ENCODE results near the gene CAPN9. TPM values are rescaled to one million over a fixed set of nuclear protein-coding genes. Genes with fewer than 3 reads are reported as not detected.
"Not testable (repeated sequence)": the region's sequence is repeated elsewhere in the genome, so short reads cannot be mapped to it uniquely, and the experiment has no call there.

CAPN9 gene
- total RNA-seq, 4 donors from 2014 or later, result not detected

DNA sequence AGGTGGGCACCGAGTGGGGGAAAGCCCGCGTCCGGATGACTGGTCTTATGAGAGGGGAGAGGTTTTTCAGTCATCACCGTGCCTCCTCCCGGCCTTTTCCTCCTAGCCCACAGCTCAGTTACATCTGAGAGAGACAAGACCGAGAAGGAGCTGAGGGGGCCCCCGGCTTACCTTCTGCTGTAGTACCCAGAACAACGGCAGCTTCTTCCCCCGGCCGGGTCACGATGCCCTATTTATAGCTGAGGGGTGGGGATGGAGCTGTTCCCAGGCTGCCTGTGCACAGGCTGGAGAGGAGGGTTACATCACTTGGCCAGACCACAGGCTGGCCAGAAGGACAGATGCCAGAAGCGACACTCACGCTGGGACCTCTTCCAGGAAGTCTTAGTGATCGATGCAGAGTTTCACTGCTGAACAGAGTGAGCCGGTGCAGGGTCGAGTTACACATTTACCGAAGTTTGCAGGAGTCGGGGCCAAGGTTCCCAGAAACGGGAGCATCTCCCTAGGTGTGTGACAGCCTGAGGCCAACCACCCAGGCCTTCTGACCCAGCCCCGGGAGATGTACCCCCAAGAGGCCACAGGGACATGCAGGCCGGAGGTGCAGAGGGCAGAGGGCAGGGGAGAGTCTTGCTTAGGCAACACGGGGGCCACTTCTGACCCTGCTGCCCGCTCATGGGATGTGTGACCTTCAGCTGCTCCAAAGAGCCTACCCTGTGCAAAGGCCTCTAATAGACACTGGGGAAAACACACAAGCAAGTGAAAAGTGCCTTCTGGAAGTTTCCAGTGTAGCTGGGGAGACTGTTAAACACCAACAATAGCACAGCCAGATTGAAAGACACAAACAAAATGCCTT, 33.0 kb upstream of the CAPN9 start, which contains the start of gene AGT:
AGT (minus strand) TSS at position 208 of the 850 bp plus-strand sequence. CDS start 3,299 bp downstream, outside the sequence.
- intact Hi-C loops (cut with DNase I; ENCODE audit: low total_unique reads), result loop anchor here (1.0 to 5.0 kb wide), 4 partner anchors 15 to 148 kb away; partner anchors contain the start of gene COG2
- Histone ChIP-seq H3K27ac (peak within 1 kb of the TSS; percentile 87 to 92 (median 90)), H3K4me3 (peak within 1 kb of the TSS; percentile 54 to 62 (median 56)), H3K9me3 (no peaks in the 10 kb centered on the region), H3K27me3 (no peaks in the 10 kb centered on the region), H3K4me1 (peaks cover 23 to 30% of the 10 kb centered on the region in 2 donors), H3K36me3 (no peaks in the 10 kb centered on the region)
- in situ Hi-C loops (cut with MboI; ENCODE audit: low sequenced_read_pairs in 4 of 4), result no loop called here
- DNase-seq (peak; percentile 86 to 88), ATAC-seq (peak; percentile 93 to 97)
- TF ChIP-seq, protein P1, sequence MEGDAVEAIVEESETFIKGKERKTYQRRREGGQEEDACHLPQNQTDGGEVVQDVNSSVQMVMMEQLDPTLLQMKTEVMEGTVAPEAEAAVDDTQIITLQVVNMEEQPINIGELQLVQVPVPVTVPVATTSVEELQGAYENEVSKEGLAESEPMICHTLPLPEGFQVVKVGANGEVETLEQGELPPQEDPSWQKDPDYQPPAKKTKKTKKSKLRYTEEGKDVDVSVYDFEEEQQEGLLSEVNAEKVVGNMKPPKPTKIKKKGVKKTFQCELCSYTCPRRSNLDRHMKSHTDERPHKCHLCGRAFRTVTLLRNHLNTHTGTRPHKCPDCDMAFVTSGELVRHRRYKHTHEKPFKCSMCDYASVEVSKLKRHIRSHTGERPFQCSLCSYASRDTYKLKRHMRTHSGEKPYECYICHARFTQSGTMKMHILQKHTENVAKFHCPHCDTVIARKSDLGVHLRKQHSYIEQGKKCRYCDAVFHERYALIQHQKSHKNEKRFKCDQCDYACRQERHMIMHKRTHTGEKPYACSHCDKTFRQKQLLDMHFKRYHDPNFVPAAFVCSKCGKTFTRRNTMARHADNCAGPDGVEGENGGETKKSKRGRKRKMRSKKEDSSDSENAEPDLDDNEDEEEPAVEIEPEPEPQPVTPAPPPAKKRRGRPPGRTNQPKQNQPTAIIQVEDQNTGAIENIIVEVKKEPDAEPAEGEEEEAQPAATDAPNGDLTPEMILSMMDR (IDR thresholded peaks at IDR 0.05 in 4 of 5, conservative IDR thresholded peaks at IDR 0.05 in 1 of 5), result no peak
- peak; percentile 59 to 69 for TF ChIP-seq POLR2A (IDR thresholded peaks at IDR 0.05)

DNA sequence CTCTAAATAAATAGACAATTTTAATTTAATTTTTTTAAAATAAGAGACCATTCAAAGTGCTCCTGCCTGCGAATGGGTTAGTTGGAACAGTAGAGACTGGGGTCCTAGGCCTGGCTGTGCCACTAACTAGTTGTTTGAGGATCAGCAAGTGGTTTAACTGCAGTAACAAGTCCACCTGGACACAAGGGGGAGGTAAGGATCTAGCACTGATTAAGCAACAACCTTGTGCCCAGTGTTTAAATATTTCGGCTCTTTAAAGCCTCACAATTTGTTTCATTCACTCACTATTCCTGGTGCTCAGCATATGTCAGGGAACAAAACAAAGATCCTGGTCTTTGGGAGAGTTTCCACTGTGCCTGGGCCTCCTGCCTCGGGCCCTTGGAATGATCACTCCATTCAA, 31.7 kb upstream of the CAPN9 start:
- no peak for ATAC-seq
- Histone ChIP-seq H3K4me1 (peaks cover 19 to 29% of the 10 kb centered on the region in 2 donors), H3K27me3 (no peaks in the 10 kb centered on the region), H3K36me3 (no peaks in the 10 kb centered on the region), H3K4me3 (no peak overlapping the region), H3K9me3 (no peaks in the 10 kb centered on the region), H3K27ac (no peak overlapping the region)
- in situ Hi-C loops (cut with MboI; ENCODE audit: low sequenced_read_pairs in 4 of 4), result no loop called here
- intact Hi-C loops (cut with DNase I; ENCODE audit: low total_unique reads), result loop anchor here (2.0 kb wide), 1 partner anchor 13 kb away; no protein-coding TSS in a partner anchor
- no peak for TF ChIP-seq POLR2A (IDR thresholded peaks at IDR 0.05)
- TF ChIP-seq, protein P1 (IDR thresholded peaks at IDR 0.05 in 4 of 5, conservative IDR thresholded peaks at IDR 0.05 in 1 of 5), result no peak
- DNase-seq, result no peak

DNA sequence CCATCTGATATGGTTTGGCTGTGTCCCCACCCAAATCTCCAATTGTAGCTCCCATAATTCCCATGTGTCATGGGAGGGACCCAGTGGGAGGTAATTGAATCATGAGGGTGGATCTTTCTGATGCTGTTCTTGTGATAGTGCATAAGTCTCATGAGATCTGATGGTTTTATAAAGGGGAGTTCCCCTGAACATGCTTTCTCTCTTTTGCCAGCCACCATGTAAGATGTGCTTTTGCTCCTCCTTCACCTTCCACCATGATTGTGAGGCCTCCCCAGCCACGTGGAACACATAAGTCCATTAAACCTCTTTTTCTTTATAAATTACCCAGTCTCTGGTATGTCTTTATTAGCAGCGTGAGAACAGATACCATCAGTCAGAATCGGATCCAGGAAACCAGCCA, 30.7 kb upstream of the CAPN9 start:
- DNase-seq; H3K27ac ChIP-seq; H3K4me3 ChIP-seq; ATAC-seq; H3K36me3 ChIP-seq; intact Hi-C loops (cut with DNase I; ENCODE audit: low total_unique reads); H3K27me3 ChIP-seq; H3K9me3 ChIP-seq; in situ Hi-C loops (cut with MboI; ENCODE audit: low sequenced_read_pairs in 4 of 4): not testable (repeated sequence)
- peaks cover 19 to 29% of the 10 kb centered on the region in 2 donors for H3K4me1 ChIP-seq

DNA sequence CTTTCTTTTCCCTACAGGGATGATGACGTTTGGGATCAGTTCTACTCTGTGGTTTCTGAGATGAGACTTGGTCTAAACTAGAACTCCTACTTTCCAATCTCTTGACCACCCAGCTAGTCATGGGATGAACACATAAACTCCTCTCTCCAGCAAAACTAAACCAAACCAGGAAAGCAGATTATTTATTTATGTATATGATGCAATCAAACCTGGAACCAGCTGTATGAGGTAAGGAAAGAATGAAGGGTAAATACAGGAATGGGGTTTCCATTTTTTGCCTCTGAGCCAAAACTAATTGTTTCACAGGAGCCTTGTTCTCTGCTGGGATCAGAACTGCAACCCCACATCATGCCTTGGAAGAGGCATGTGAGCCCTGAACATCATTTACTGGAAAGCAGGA, 29.9 kb upstream of the CAPN9 start:
- H3K36me3 ChIP-seq, result no peaks in the 10 kb centered on the region
- no peaks in the 10 kb centered on the region for H3K27me3 ChIP-seq
- in situ Hi-C loops (cut with MboI; ENCODE audit: low sequenced_read_pairs in 4 of 4) (no loop called here), intact Hi-C loops (cut with DNase I; ENCODE audit: low total_unique reads) (no loop called here)
- H3K27ac ChIP-seq, result no peak overlapping the region
- TF ChIP-seq, protein P1 (IDR thresholded peaks at IDR 0.05 in 4 of 5, conservative IDR thresholded peaks at IDR 0.05 in 1 of 5), result no peak
- TF ChIP-seq POLR2A (IDR thresholded peaks at IDR 0.05), result no peak
- peaks cover 19 to 25% of the 10 kb centered on the region in 2 donors for H3K4me1 ChIP-seq
- H3K9me3 ChIP-seq, result no peaks in the 10 kb centered on the region
- no peak overlapping the region for H3K4me3 ChIP-seq
- no peak for ATAC-seq
- no peak for DNase-seq

DNA sequence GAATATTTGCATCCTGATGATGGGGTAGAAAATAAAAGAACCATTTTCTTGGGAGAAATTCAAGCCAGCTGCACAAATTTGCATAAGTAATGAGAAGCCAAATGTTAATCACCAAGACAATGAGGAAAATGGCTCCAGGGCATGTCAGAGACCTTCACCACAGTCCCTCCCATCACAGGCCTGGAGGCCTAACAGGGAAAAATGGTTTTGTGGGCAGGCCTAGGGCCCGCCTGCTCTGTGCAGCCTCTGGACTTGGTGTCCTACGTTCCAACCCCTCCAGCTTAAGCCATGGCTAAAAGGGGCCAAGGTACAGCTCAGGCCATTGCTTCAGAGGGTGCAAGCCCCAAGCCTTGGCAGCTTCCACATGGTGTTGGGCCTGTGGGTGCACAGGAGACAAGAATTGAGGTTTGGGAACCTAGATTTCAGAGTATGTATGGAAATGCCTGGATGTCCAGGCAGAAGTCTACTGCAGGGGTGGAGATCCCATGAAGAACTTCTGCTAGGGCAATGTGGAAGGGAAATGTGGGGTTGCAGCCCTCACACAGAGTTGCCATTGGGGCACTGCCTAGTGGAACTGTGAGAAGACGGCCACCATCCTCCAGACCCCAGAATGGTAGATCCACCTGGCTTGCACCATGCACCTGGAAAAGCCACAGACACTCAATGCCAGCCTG, 25.2 kb upstream of the CAPN9 start:
- intact Hi-C loops (cut with DNase I; ENCODE audit: low total_unique reads); H3K27me3 ChIP-seq; in situ Hi-C loops (cut with MboI; ENCODE audit: low sequenced_read_pairs in 4 of 4); H3K4me3 ChIP-seq; DNase-seq; H3K4me1 ChIP-seq; H3K36me3 ChIP-seq; H3K27ac ChIP-seq; ATAC-seq; H3K9me3 ChIP-seq: not testable (repeated sequence)

Data from gastrocnemius medialis (tissue), 4 donors.